C4-2B (cell line): ENCODE measurements around the gene FGB.

Source experiments
- ZFX ChIP-seq: fragments of 450-650 bp; IDR thresholded peaks from 2 replicates; pipeline ENCODE4 v1.6.1; 2017
- TF ChIP-seq, protein P1 (sequence below): fragments of 450-650 bp; conservative IDR thresholded peaks from 2 replicates; pipeline ENCODE4 v1.5.1; 2017; ENCODE audit warnings: mild to moderate bottlenecking

- TF ChIP-seq, protein P1, sequence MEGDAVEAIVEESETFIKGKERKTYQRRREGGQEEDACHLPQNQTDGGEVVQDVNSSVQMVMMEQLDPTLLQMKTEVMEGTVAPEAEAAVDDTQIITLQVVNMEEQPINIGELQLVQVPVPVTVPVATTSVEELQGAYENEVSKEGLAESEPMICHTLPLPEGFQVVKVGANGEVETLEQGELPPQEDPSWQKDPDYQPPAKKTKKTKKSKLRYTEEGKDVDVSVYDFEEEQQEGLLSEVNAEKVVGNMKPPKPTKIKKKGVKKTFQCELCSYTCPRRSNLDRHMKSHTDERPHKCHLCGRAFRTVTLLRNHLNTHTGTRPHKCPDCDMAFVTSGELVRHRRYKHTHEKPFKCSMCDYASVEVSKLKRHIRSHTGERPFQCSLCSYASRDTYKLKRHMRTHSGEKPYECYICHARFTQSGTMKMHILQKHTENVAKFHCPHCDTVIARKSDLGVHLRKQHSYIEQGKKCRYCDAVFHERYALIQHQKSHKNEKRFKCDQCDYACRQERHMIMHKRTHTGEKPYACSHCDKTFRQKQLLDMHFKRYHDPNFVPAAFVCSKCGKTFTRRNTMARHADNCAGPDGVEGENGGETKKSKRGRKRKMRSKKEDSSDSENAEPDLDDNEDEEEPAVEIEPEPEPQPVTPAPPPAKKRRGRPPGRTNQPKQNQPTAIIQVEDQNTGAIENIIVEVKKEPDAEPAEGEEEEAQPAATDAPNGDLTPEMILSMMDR = no peak
- TF ChIP-seq ZFX = no peak
Observed at GRCh38 chr4:154595807-154596206, 33.0 kb downstream of the FGB start.
